NCI-H1105 treated with DMSO at 0.1 percent for 48 hours (cell line): ENCODE data around the gene EXD3.
"Not testable (repeated sequence)": the region's sequence is repeated elsewhere in the genome, so short reads cannot be mapped to it uniquely, and the experiment has no call there.

ENCODE experiments used
- DNase-seq: peaks from one replicate; lab custom pipeline; 2025; lab: John Stamatoyannopoulos, UW

EXD3 gene

DNA sequence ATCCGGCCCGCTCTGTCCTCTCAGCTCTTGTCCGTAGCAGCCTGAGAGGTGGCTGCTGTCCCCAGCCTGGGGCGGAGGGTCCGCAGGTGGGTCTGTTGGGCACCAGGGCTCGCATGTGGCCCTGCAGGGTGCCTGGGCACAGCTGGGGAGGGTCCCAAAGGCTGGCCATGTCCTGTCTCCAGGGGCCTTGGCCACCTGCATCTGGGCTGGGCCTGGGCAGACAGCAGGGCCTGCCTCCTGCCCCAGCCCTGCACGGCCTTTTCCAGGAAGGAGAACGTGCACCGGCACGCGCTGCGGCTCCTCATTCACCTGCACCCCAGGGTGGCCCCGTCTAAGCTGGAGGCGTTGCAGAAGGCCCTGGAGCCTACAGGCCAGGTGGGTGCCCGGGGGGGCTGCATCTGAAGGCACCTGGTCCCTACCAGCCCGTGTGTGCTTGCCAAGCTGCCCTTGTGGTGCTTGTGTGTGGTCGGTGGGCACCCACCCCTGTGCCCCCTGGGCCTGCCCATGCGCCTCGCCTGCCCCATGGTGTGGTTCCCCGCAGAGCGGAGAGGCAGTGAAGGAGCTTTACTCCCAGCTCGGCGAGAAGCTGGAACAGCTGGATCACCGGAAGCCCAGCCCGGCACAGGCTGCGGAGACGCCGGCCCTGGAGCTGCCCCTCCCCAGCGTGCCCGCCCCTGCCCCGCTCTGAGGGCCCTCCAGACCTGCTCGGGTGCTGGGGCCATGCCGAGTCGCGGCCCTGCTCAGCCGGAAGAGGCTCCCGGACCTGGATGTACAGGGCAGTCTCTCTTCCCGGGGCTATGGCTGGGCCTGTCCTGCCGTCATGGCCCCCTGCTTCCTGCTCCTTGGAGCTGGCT, 150.5 kb downstream of the EXD3 start:
- no peak for DNase-seq

DNA sequence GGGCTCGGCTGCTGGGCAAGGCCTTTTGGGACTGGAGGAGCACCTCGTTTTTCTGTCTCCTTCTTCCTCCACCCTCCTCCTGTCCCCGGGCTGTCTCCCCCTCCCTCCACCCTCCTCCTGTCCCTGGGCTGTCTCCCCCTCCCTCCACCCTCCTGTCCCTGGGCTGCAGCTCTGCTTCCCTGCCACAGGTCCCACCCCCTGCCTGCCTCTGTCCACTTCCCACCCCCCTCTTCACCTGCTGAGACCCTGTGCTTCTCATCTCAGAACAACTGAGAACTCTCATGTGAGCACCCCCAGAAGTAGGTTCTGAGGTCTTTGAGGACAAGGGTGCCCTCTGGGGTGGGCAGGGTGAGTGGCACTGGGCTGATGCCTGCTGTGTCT, 151.3 kb downstream of the EXD3 start:
- no peak for DNase-seq

DNA sequence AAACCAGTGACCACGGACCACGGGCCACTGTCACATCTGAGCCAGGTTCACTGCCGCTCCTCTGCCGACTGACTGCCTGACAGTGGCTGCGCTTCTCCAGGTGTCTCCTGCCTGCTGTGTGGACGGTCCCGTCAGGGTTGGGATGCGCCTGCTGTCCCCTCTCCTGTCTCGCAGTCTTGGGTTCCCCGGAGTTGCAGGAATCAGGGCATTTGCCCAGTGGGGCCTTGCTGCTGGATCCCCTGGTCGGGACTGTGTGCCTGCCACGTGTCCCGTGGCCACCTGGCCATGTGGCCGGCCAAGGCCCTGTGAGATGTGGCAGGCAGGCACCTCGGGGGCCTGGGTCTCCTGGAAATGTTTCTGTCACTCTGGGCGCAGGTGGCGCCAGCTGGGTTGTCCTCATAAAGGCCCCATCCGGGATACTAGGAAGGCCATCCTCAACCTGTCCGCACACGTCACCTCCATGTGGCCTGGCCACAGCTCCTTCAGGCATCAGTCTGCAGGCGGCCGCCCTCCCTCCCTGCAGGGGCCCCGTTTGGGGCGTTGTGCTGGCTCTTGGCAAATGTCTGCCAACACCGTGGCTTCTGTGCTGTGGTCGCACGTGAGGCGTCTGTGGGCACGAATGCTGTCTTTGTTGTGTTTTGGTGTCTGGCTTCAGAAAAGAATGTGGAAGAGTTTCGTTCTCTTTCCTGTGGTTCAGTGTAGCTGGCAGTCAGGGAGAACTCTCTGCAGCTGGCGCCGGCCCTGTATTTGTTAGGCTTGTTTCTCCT, 151.8 kb downstream of the EXD3 start:
- DNase-seq = no peak

DNA sequence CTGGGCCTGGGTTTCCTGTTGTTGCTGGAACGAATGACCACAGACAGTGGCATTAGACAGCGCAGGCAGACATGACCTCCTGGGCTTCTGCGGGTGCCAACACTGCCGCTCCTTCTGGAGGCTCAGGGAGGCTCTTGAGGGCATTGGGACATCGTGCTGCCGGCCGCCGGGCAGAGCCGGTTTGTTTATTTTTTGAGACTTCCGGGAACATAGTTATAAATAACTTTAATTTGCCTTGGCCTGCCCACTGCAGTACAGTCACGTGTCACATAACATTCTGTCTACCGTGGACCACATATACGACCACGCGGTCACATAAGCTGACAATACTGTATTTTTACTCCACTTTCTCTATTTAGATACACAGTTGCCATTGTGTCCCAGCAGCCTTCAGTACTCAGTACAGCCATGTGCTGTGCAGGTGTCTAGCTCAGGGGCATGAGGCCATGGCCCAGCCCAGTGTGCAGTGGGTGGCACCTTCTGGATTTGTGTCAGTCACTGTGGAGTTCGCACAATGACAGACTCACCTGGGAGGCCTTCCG, 153.7 kb downstream of the EXD3 start:
- DNase-seq = no peak

DNA sequence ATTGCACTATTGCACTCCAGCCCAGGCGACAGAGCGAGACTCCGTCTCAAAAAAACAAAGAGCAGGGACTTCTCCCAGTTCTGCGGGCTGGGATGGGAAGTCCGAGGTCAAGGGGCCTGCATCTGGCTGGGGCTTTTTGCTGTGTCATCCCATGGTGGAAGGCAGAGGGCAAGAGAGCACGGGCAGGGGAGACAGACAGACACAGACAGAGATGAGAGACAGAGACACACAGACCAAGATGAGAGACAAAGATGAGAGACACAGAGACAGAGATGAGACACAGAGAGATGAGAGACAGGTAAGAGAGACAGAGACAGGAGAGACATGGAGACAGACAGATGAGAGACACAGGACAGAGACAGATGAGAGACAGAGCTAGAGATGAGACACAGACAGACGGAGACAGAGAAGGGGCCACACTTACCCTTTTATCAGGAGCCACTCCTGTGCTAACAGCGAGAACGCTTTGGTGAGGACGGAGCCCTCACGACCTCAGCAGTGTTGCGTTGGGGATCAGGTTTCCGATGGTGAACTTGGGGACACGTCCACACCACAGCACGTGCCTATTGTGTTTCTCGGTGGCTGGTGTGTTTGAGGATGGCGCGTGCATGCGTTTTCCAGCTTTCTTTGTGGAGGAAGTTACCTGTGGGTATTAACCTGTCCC, 154.3 kb downstream of the EXD3 start:
- DNase-seq = no peak

DNA sequence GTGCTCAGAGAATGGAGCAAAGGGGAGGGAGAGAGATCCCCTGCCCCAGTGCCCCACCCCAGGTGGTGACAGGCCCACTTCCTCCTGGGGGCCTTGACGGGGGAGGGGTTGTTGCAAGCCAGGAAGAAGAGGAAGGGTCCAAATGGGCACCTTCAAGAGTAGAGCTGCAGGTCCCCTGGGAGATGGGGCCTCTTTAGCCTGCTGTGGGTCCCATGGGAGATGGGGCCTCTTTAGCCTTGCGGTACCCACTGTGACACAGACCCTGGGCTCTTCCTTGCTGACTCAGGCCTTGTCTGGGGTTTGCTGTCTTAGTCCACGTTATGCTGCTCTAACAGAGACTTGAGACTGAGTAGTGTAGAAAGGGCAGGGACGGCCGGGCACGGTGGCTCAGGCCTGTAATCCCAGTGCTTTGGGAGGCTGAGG, 155.0 kb downstream of the EXD3 start:
- DNase-seq = no peak

DNA sequence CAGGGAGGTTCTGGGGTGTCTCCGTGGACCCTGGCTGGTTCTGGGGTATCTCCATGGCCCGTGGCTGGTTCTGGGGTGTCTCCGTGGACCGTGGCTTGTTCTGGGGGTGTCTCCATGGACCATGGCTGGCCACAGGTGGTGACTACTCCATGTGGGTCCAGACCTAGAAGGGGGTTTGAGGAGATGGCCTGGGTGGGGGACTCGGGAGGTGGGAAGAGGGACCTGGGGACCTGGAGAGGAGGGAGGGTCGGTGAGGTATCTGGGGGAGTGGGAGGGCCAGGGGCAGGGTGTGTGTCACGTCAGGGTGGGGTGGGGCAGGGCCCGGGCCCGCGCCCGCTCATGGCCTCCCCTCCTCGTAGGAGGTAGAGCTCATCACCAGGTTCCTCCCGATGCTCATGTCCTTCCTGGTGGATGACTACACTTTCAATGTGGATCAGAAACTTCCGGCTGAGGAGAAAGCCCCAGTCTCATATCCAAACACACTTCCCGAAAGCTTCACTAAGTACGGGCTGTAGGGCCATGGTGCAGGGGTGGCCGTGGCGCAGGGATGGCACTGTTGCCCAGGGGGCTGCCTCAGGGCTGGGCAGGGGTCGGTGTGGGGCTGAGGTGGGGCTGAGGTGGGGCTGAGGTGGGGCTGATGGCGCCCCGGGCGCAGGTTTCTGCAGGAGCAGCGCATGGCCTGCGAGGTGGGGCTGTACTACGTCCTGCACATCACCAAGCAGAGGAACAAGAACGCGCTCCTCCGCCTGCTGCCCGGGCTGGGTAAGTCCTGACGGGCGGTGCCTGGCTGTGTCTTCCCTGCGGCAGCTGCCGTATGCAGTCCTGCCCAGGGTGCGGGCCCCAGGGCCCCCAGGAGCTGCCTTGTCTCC, 156.1 kb downstream of the EXD3 start:
- no peak for DNase-seq

DNA sequence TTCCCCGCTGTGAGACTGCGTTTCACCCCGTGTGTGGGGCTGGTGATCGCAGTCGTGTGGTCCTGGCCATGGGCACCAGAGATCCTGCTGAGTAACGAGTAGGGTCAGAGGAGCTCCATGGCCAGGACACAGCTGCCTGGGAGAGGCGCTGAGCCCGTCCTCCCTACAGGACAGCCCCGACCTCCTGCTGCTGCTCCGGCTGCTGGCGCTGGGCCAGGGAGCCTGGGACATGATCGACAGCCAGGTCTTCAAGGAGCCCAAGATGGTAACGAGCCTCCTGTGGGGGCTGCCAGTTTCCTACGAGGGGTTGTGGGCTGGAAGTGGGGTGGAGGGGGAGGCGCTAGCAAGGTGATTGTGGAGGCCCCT, 156.8 kb downstream of the EXD3 start:
- no peak for DNase-seq

DNA sequence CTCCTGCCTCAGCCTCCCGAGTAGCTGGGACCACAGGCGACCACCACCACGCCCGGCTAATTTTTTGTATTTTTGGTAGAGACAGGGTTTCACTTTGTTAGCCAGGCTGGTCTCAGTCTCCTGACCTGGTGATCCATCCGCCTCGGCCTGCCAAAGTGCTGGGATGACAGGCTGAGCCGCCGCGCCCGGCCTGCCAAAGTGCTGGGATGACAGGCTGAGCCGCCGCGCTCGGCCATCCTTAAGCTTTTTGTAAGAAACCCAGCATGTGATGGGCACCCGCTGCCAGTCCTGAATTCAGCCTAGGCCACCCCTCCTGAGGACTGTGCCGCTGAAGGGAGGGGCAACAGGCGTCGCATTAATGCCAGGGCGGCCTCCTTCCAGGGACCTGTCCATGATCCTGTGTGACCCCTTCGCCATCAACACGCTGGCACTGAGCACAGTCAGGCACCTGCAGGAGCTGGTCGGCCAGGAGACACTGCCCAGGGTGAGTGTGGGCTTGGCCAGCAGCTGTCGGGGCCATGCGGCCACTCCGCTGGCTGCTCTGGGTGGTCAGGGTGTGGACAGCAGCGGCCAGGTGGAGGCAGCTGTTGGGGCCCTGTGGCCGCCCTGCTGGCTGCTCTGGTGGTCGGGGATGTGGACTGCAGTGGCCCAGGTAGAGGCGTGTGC, 157.3 kb downstream of the EXD3 start:
- no peak for DNase-seq

DNA sequence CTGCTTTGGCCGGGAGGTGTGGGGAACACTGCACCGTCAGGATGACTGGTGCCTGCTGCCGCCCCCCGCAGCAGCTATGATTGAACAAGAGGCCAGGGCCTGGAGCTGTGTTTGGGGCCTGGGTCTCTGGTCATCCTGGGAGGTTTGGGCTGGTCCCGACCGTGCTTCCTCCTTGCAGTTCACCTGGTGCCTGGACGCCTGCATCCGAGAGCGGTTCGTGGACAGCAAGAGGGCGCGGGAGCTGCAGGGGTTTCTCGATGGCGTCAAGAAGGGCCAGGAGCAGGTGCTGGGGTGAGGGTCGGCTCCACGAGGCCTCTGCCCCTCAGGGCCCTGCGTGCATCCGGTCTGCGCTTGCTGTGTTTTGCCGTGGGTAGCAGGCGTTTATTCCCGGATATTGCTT, 158.9 kb downstream of the EXD3 start:
- DNase-seq = no peak

DNA sequence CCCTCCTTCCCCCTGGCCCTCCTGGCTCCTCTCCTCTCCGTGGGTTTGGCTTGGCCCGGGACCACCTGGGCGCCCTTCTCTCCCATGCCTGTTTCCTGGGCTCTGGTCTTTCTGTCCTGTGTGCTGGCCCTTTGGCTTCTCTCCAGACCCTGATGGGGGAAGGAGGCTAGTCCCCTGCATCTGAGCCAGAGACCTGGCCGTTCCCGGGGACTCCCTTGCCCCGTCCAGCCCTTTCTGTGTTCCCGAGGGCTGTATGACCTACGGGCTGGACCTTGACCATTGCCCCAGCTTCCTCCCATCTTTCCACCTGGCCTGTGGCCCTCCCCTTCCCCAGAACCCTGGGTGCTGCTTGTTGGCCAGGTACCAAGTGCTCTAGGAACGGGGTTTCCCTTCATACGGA, 159.5 kb downstream of the EXD3 start:
- DNase-seq = no peak

DNA sequence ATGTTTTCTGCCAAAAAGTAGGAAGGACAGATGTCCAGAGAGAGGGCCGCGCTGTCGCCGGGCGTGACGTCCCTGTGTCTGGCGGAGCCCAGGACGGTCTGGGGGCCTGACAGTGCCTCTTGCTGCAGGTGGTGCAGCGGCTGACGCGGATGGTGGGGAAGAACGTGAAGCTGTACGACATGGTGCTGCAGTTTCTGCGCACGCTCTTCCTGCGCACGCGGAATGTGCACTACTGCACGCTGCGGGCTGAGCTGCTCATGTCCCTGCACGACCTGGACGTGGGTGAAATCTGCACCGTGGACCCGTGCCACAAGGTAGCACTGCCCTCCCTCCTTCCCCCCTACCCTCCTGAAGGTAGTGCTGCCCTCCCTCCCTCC, 160.1 kb downstream of the EXD3 start:
- DNase-seq = no peak

DNA sequence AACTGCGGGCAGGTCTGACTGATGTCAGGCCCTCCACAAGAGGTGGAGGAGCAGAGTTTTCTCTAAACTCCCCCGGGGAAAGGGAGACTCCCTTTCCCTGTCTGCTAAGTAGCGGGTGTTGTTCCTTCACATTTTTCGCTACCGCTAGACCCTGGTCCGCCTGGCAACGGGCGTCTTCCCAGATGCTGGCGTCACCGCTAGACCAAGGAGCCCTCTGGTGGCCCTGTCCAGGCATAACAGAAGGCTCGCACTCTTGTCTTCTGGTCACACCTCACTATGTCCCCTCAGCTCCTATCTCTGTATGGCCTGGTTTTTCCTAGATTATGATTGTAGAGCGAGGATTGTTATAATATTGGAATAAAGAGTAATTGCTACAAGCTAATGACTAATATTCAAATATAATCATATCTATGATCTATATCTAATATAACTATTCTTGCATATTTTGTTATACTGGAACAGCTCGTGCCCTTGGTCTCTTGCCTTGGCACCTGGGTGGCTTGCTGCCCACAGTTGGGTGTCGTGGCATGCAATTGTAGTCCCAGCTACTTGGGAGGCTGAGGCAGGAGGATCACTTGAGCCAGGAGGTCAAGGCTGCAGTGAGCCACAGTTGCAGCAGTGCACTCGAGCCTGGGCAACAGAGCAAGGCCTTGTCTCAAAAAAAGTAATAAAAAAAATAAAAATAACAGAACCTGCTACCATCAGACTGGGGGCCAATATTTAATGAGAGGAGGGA, 160.6 kb downstream of the EXD3 start:
- not testable (repeated sequence) for DNase-seq
